Measurements from ENCODE around the gene RPL13.

GRCh38 chr16:89546781-89547180 is 13.7 kb upstream of the RPL13 start:
- no peak for TF ChIP-seq CTCF (IDR thresholded peaks at IDR 0.05; ENCODE audit: low read depth, low read length, poor library complexity, severe bottlenecking)
- no peak for TF ChIP-seq EZH2phosphoT487 (IDR thresholded peaks at IDR 0.05; ENCODE audit: borderline replicate concordance, low read length)
